Upper lobe of left lung (tissue), 6 donors: ENCODE results near the gene ADSS1. TPM values are rescaled to one million over a fixed set of nuclear protein-coding genes. Genes with fewer than 3 reads are reported as not detected.
"Not testable (repeated sequence)": the region's sequence is repeated elsewhere in the genome, so short reads cannot be mapped to it uniquely, and the experiment has no call there.

Experiments used
- ATAC-seq, 2 donors: fragments of 200-7000 bp; cut with Tn5 transposase; one replicate each; pipeline ENCODE4 v1.9.1; 2022; ENCODE audit warnings: mild to moderate bottlenecking in 2 of 2, moderate library complexity in 2 of 2; ENCODE audit not compliant: low FRiP score in 2 of 2
- DNase-seq, 2 donors: peaks; one replicate each; pipeline ENCODE4 v3.0.0-alpha.2; 2019 to 2020
- H3K27ac ChIP-seq, 4 donors: fragments of 200-600 bp; sonication (generic); one replicate each; pipeline ENCODE4 v1.5.1; 2016 to 2019
- H3K27me3 ChIP-seq, 4 donors: fragments of 200-600 bp; sonication (generic); one replicate each; pipeline ENCODE4 v1.5.1; 2017 to 2019
- H3K36me3 ChIP-seq, 4 donors: fragments of 200-600 bp; sonication (generic); one replicate each; pipeline ENCODE4 v1.5.1; 2016 to 2019
- H3K4me1 ChIP-seq, 4 donors: fragments of 200-600 bp; sonication (generic); one replicate each; pipeline ENCODE4 v1.5.1; 2018 to 2019
- H3K4me3 ChIP-seq, 4 donors: fragments of 200-600 bp; sonication (generic); one replicate each; pipeline ENCODE4 v1.5.1; 2017 to 2019; ENCODE audit warnings: mild to moderate bottlenecking in 2 of 4, moderate library complexity in 1 of 4
- H3K9me3 ChIP-seq, 4 donors: fragments of 200-600 bp; sonication (generic); one replicate each; pipeline ENCODE4 v1.5.1; 2018 to 2019
- EP300 ChIP-seq, 4 donors: sonication (generic); formaldehyde crosslinking; IDR thresholded peaks; one replicate each; pipeline ENCODE4 v1.5.1; 2017; ENCODE audit warnings: antibody characterized with exemption in 4 of 4, control low read depth in 2 of 4
- POLR2A ChIP-seq, 4 donors: fragments of 450-650 bp; IDR thresholded peaks; one replicate each; pipeline ENCODE4 v1.5.1; 2016 to 2017; ENCODE audit warnings: antibody characterized with exemption in 4 of 4, mild to moderate bottlenecking in 2 of 4
- POLR2AphosphoS5 ChIP-seq, 2 donors: sonication (generic); formaldehyde crosslinking; IDR thresholded peaks; one replicate each; pipeline ENCODE4 v1.5.1; 2017; ENCODE audit warnings: antibody characterized with exemption in 2 of 2
- WGBS, 2 donors: methylation state at CpG; one replicate each; pipeline ENCODE4 v1.1.5; 2017 to 2018; 5-methylcytosine and 5-hydroxymethylcytosine counted together
- total RNA-seq, 6 donors: library from RNA; depleted of rRNA in 4 of 6; stranded (reverse); fragments of >200 nt in 4 of 6; gene quantifications; one replicate each; pipeline versions ENCODE4 v1.1.0 to v1.2.1, GENCODE V29; 2016 to 2021
- TF ChIP-seq, protein P1 (sequence below), 6 experiments: fragments of 450-650 bp in 4 of 6; fragments of 200-600 bp in 2 of 6; sonication (generic) in 2 of 6; IDR thresholded peaks; one replicate each; pipeline ENCODE4 v1.5.1; 2016 to 2019; ENCODE audit warnings: antibody characterized with exemption in 6 of 6
- donor health status: DM: no; HTN: no; CAD: no; lungs with moderate emphysema.
- donor health status: DM: no; HTN: yes; CAD: no; lungs with severe emphysema.

ADSS1 gene
- total RNA-seq, 6 donors from 2014 or later: 4.9 to 34.6 (median 6.2) TPM

DNA sequence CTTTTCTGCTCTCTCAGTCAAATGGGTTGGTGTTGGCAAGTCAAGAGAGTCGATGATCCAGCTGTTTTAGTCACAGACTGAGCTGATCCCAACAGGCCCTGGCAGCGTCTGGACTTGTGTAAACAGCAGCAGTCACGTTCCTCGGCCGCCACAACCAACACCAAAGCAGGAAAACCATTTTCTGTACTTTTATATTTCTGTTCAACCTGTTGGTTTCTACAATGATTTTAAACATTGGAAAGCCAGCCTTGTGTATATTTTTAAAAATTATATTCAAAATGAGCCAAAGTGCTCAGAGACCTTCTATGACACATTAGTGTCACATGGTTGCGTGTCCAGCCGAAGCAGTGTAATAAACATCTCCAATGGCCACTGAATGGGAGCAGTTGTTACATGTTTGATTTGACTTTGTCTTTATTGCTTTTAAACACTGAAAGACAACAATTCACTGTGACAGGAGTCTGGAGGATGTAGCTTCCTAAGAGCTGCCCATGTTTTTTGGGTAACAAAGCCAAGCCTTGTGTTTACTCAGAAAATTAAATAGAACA, 23.0 kb downstream of the ADSS1 start:
- Histone ChIP-seq H3K9me3 (no peaks in the 10 kb centered on the region), H3K36me3 (peaks cover 0 to 6% (median 0%) of the 10 kb centered on the region in 4 donors), H3K27ac (peak overlapping the region in 3 of 4 donors; percentile 17 to 54 (median 23)), H3K27me3 (no peaks in the 10 kb centered on the region), H3K4me1 (peaks cover 4 to 22% (median 7%) of the 10 kb centered on the region in 4 donors), H3K4me3 (no peak overlapping the region)
- peak in 1 of 2 donors; percentile 16 for TF ChIP-seq POLR2AphosphoS5 (IDR thresholded peaks at IDR 0.05)
- TF ChIP-seq POLR2A (IDR thresholded peaks at IDR 0.05): no peak
- WGBS, 2 donors: 71 to 73% methylated on average over 7 of the region's 7 CpGs
- no peak for ATAC-seq
- DNase-seq: no peak

DNA sequence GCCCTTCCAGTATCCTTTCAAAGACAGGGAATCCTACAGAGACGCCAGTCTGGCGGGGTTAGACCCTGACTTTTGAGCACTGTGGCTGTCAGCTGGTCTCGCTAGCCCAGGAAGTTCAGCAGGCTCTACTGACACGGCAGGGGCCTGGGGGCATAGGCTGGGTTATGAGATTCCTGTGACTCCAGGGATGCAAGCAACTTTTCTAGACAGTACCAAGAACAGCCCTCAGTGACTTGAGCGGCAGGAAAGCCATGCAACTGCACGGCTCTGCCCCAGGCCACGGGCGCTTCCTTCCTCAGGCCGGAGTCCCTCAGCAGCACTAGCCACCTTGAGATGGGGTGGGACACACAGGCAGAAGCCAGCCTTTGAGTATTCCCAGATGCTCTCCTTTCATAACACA, 23.8 kb downstream of the ADSS1 start:
- Histone ChIP-seq H3K27ac (peak overlapping the region in 3 of 4 donors; percentile 17 to 54 (median 23)), H3K36me3 (peaks cover 0 to 6% (median 0%) of the 10 kb centered on the region in 4 donors), H3K4me1 (peaks cover 7 to 26% (median 10%) of the 10 kb centered on the region in 4 donors), H3K9me3 (no peaks in the 10 kb centered on the region), H3K27me3 (no peaks in the 10 kb centered on the region), H3K4me3 (no peak overlapping the region)
- 64 to 79% methylated on average over 9 of the region's 9 CpGs for WGBS, 2 donors
- DNase-seq (no peak), ATAC-seq (no peak)
- no peak for TF ChIP-seq EP300 (IDR thresholded peaks at IDR 0.05)
- TF ChIP-seq POLR2AphosphoS5 (IDR thresholded peaks at IDR 0.05): no peak
- no peak for TF ChIP-seq POLR2A (IDR thresholded peaks at IDR 0.05)
- TF ChIP-seq, protein P1, sequence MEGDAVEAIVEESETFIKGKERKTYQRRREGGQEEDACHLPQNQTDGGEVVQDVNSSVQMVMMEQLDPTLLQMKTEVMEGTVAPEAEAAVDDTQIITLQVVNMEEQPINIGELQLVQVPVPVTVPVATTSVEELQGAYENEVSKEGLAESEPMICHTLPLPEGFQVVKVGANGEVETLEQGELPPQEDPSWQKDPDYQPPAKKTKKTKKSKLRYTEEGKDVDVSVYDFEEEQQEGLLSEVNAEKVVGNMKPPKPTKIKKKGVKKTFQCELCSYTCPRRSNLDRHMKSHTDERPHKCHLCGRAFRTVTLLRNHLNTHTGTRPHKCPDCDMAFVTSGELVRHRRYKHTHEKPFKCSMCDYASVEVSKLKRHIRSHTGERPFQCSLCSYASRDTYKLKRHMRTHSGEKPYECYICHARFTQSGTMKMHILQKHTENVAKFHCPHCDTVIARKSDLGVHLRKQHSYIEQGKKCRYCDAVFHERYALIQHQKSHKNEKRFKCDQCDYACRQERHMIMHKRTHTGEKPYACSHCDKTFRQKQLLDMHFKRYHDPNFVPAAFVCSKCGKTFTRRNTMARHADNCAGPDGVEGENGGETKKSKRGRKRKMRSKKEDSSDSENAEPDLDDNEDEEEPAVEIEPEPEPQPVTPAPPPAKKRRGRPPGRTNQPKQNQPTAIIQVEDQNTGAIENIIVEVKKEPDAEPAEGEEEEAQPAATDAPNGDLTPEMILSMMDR (IDR thresholded peaks at IDR 0.05): no peak

DNA sequence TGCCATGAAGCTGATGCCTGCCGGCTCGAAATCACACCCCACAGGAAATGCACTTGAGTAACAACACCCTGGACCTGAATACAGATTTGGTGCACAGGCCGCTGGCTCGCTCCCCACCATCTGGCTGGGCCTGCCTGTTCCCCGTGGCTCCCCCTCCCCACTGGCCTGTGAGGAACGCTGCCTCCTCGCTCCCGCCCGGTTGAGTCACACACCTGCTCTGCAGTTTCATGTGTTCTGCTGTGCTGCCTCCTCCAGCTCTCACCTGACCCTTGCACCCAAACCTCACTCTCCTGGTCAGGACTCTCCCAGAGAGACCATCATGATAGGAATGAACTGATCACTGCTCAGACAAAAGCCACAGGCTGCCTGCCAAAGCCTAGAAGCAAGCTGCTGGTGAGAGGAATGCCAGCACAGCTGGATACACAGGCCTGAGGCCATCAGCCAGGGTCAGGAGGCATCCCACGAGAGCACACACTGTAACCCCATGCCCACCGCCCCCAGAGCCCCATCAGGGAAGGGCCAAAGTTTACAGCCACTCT, 25.2 kb downstream of the ADSS1 start:
- TF ChIP-seq EP300 (IDR thresholded peaks at IDR 0.05) (no peak), POLR2A (IDR thresholded peaks at IDR 0.05) (no peak), POLR2AphosphoS5 (IDR thresholded peaks at IDR 0.05) (no peak)
- TF ChIP-seq, protein P1 (IDR thresholded peaks at IDR 0.05): no peak
- no peaks in the 10 kb centered on the region for H3K36me3 ChIP-seq
- DNase-seq (no peak), ATAC-seq (no peak)
- H3K27me3 ChIP-seq: no peaks in the 10 kb centered on the region
- no peaks in the 10 kb centered on the region for H3K9me3 ChIP-seq
- H3K27ac ChIP-seq: peak overlapping the region in 1 of 4 donors; percentile 13
- no peak overlapping the region for H3K4me3 ChIP-seq
- 53% methylated on average over 9 to 11 of the region's 11 CpGs for WGBS, 2 donors
- H3K4me1 ChIP-seq: peaks cover 14 to 31% (median 16%) of the 10 kb centered on the region in 4 donors

DNA sequence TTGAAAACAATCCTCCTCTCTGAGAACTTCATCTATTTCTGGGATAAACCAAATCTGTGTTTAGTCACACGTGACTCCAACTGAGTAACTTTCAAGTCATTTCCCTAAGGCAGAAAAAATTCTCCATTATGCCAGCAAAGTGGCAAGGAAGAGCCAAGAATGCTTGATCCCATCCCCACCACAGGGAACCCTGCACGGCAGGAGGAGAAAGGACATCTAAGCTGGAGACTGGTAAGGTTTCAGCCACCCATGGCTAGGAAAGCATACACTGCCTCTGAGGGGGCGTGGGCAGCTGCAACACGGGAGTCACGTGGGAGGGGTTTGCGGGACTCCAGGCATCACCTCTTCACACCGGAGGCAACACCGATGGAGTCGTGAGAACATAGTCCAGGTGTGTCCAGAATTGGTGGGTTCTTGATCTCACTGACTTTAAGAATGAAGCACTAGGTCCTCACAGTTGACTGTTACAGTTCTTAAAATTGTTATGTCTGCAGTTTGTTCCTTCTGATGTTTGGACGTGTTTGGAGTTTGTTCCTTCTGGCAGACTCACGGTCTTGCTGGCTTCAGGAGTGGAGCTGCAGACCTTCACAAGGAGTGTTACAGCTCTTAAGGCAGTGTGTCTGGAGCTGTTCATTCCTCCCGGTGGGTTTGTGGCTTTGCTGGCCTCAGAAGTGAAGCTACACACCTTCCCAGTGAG, 26.2 kb downstream of the ADSS1 start:
- no peak overlapping the region for H3K27ac ChIP-seq
- no peak for DNase-seq
- no peaks in the 10 kb centered on the region for H3K27me3 ChIP-seq
- WGBS, 2 donors: 88% methylated on average over 11 to 12 of the region's 12 CpGs
- TF ChIP-seq EP300 (IDR thresholded peaks at IDR 0.05) (no peak), POLR2AphosphoS5 (IDR thresholded peaks at IDR 0.05) (no peak), POLR2A (IDR thresholded peaks at IDR 0.05) (no peak)
- TF ChIP-seq, protein P1 (IDR thresholded peaks at IDR 0.05): no peak
- no peak for ATAC-seq
- H3K36me3 ChIP-seq: peaks cover 0 to 1% (median 0%) of the 10 kb centered on the region in 4 donors
- peaks cover 20 to 42% (median 24%) of the 10 kb centered on the region in 4 donors for H3K4me1 ChIP-seq
- H3K9me3 ChIP-seq: no peaks in the 10 kb centered on the region
- no peak overlapping the region for H3K4me3 ChIP-seq

DNA sequence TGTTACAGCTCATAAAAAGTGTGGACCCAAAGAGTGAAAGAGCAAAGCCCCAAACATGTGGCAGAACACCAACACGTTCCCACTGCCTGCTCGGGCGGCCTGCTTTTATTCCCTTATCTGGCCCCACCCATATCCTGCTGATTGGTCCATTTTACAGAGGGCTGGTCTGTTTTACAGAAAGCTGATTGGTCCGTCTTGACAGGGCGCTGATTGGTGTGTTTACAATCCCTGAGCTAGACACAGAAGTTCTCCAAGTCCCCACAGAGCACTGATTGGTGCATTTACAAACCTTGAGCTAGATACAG, 26.7 kb downstream of the ADSS1 start:
- peaks cover 20 to 44% (median 24%) of the 10 kb centered on the region in 4 donors for H3K4me1 ChIP-seq
- not testable (repeated sequence) for H3K4me3 ChIP-seq, ATAC-seq, H3K27me3 ChIP-seq, DNase-seq, H3K9me3 ChIP-seq, H3K36me3 ChIP-seq, H3K27ac ChIP-seq
- WGBS, 2 donors: 94 to 98% methylated on average over 4 to 5 of the region's 5 CpGs
